Neural cell (in vitro differentiated cells): ENCODE results near the gene PTPRG.

ENCODE experiments used
- CTCF ChIP-seq: fragments of 450-650 bp; IDR thresholded peaks from 2 replicates; pipeline ENCODE4 v1.5.1; 2014; ENCODE audit warnings: antibody characterized with exemption, mild to moderate bottlenecking, moderate library complexity; ENCODE audit not compliant: poor library complexity, severe bottlenecking
- EP300 ChIP-seq: fragments of 450-650 bp; conservative IDR thresholded peaks from 2 replicates; pipeline ENCODE4 v1.6.1; 2014; ENCODE audit warnings: antibody characterized with exemption, mild to moderate bottlenecking, moderate library complexity; ENCODE audit not compliant: poor library complexity, severe bottlenecking
- EZH2 ChIP-seq: fragments of 200-600, 300-800 bp; shearing (Covaris generic), sonication (generic); IDR thresholded peaks from 2 replicates; pipeline ENCODE4 v1.6.1; 2014; ENCODE audit warnings: antibody characterized with exemption, low read length, borderline replicate concordance, mild to moderate bottlenecking; ENCODE audit not compliant: insufficient read depth, poor library complexity, severe bottlenecking
- MXI1 ChIP-seq: fragments of 450-650 bp; conservative IDR thresholded peaks from 2 replicates; pipeline ENCODE4 v1.6.1; 2014; ENCODE audit warnings: antibody characterized with exemption, mild to moderate bottlenecking; ENCODE audit not compliant: poor library complexity, severe bottlenecking
- POLR2AphosphoS5 ChIP-seq: IDR thresholded peaks from 2 replicates; pipeline ENCODE4 v1.6.1; 2012
- RAD21 ChIP-seq: fragments of 450-650 bp; conservative IDR thresholded peaks from 2 replicates; pipeline ENCODE4 v1.6.1; 2014; ENCODE audit warnings: antibody characterized with exemption, mild to moderate bottlenecking, moderate library complexity
- REST ChIP-seq: IDR thresholded peaks from 2 replicates; pipeline ENCODE4 v1.6.1; 2012; ENCODE audit warnings: borderline replicate concordance
- TAF1 ChIP-seq: IDR thresholded peaks from 2 replicates; pipeline ENCODE4 v1.6.1; 2012; ENCODE audit warnings: low read depth

DNA sequence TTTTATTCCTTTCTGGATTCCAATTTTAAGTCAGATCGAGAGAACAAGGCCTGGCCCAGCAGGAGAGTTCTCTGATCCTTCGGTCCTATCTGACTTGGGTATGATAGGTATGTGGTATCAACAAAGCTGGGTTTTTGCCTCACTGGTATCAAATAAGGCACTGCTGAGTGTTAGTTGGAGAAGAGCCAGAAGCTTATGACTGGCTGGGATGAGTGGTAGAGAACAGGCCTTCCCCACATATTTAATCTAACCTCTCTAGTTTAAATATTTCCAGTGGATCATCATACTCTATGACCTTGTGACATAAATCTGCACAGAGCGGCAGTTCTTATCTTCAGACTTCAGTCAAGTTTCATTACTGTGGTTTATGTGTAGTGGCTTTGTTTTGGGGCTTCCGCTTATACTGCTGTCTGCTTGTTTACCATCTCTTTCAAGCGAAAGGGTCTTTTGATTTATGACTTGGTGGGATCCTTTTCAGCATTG lies 164.5 kb downstream of the PTPRG start:
- TF ChIP-seq CTCF (no peak), TAF1 (no peak), EP300 (no peak), POLR2AphosphoS5 (no peak), EZH2 (no peak), RAD21 (no peak), REST (no peak), MXI1 (no peak)
